ENCODE data around the gene ATP6AP2.
A peak's percentile ranks its signal among the peaks of the same experiment; 100 is the strongest.

ATP6AP2 gene

GRCh38 chrX:40644821-40645358 is 64.1 kb downstream of the ATP6AP2 start:
- Histone ChIP-seq H3K4me2 (ENCODE audit: low read depth, low read length) (peak overlapping the region; percentile 92), H4K20me1 (ENCODE audit: insufficient read depth, low read length) (no peaks in the 10 kb centered on the region), H3F3A (ENCODE audit: insufficient read depth, low read length) (peaks cover 13% of the 10 kb centered on the region), H3K79me2 (ENCODE audit: low read length) (peaks cover 66% of the 10 kb centered on the region), H3K9me2 (replicated peaks; ENCODE audit: insufficient read depth, low read length) (no peaks in the 10 kb centered on the region), H3K27me3 (replicated peaks; ENCODE audit: insufficient read depth, low read length) (no peaks in the 10 kb centered on the region), H2AFZ (ENCODE audit: low read length) (no peak overlapping the region), H3K9ac (ENCODE audit: low read length) (peak overlapping the region; percentile 54; the same call in 1 of the 2 replicates), H3K27ac (ENCODE audit: low read length) (peak overlapping the region; percentile 77), H3K4me1 (ENCODE audit: low read length) (0 out of 2 replicates have a peak, but pooled peaks cover 5% of the 10 kb centered on the region), H3K36me3 (replicated peaks; ENCODE audit: insufficient read depth, low read length) (no peaks in the 10 kb centered on the region), H3K9me3 (replicated peaks; ENCODE audit: insufficient read depth, low read length) (no peaks in the 10 kb centered on the region), H3K4me3 (ENCODE audit: low read length) (peak overlapping the region; percentile 64)
- no peak for TF ChIP-seq EZH2 (optimal IDR thresholded peaks at IDR 0.05; ENCODE audit: low read depth, low read length)
- no peak for TF ChIP-seq CTCF (IDR thresholded peaks at IDR 0.05; ENCODE audit: low read length)
- TF ChIP-seq EZH2phosphoT487 (IDR thresholded peaks at IDR 0.05; ENCODE audit: low read length) = no peak
- peak; percentile 45 for DNase-seq

- H3K27me3 ChIP-seq (replicated peaks; ENCODE audit: insufficient read depth, low read length) = no peaks in the 10 kb centered on the region
- H3K9me3 ChIP-seq (replicated peaks; ENCODE audit: insufficient read depth, low read length) = no peaks in the 10 kb centered on the region
- TF ChIP-seq EZH2 (optimal IDR thresholded peaks at IDR 0.05; ENCODE audit: low read depth, low read length) (no peak), CTCF (IDR thresholded peaks at IDR 0.05; ENCODE audit: low read length) (no peak), EZH2phosphoT487 (IDR thresholded peaks at IDR 0.05; ENCODE audit: low read length) (no peak)
- no peaks in the 10 kb centered on the region for H3K9me2 ChIP-seq (replicated peaks; ENCODE audit: insufficient read depth, low read length)
- 0 out of 2 replicates have a peak, but pooled peaks cover 5% of the 10 kb centered on the region for H3K4me1 ChIP-seq (ENCODE audit: low read length)
- H3K79me2 ChIP-seq (ENCODE audit: low read length) = peaks cover 51% of the 10 kb centered on the region
- no peaks in the 10 kb centered on the region for H4K20me1 ChIP-seq (ENCODE audit: insufficient read depth, low read length)
- DNase-seq = peak; percentile 19
- peak overlapping the region; percentile 82 for H3K4me2 ChIP-seq (ENCODE audit: low read depth, low read length)
- H3K4me3 ChIP-seq (ENCODE audit: low read length) = peak overlapping the region; percentile 83
- H3F3A ChIP-seq (ENCODE audit: insufficient read depth, low read length) = peaks cover 13% of the 10 kb centered on the region
- 0 out of 2 replicates have a peak overlapping the region, but pooled peaks have one; percentile 38 for H2AFZ ChIP-seq (ENCODE audit: low read length)
- H3K9ac ChIP-seq (ENCODE audit: low read length) = peak overlapping the region; percentile 71
- H3K27ac ChIP-seq (ENCODE audit: low read length) = peak overlapping the region; percentile 69
- no peaks in the 10 kb centered on the region for H3K36me3 ChIP-seq (replicated peaks; ENCODE audit: insufficient read depth, low read length)
Measured at GRCh38 chrX:40646489-40647306, 65.9 kb downstream of the ATP6AP2 start.

- DNase-seq = peak; percentile 92
- TF ChIP-seq EZH2phosphoT487 (IDR thresholded peaks at IDR 0.05; ENCODE audit: low read length) = no peak
- 0 out of 2 replicates have a peak, but pooled peaks have one; percentile 7 for TF ChIP-seq CTCF (IDR thresholded peaks at IDR 0.05; ENCODE audit: low read length)
- Histone ChIP-seq H3K27me3 (replicated peaks; ENCODE audit: insufficient read depth, low read length) (no peaks in the 10 kb centered on the region), H3K4me3 (ENCODE audit: low read length) (peak within 1 kb of the TSS; percentile 83), H3K9ac (ENCODE audit: low read length) (peak within 1 kb of the TSS; percentile 71), H3K36me3 (replicated peaks; ENCODE audit: insufficient read depth, low read length) (no peaks in the 10 kb centered on the region), H3F3A (ENCODE audit: insufficient read depth, low read length) (peaks cover 13% of the 10 kb centered on the region), H4K20me1 (ENCODE audit: insufficient read depth, low read length) (no peaks in the 10 kb centered on the region), H2AFZ (ENCODE audit: low read length) (peak within 1 kb of the TSS; percentile 38), H3K9me2 (replicated peaks; ENCODE audit: insufficient read depth, low read length) (no peaks in the 10 kb centered on the region), H3K27ac (ENCODE audit: low read length) (peak within 1 kb of the TSS; percentile 69), H3K4me2 (ENCODE audit: low read depth, low read length) (peak within 1 kb of the TSS; percentile 82), H3K4me1 (ENCODE audit: low read length) (0 out of 2 replicates have a peak, but pooled peaks cover 5% of the 10 kb centered on the region), H3K9me3 (replicated peaks; ENCODE audit: insufficient read depth, low read length) (no peaks in the 10 kb centered on the region), H3K79me2 (ENCODE audit: low read length) (peaks cover 42% of the 10 kb centered on the region)
Measured at GRCh38 chrX:40647307-40648197, 66.8 kb downstream of the ATP6AP2 start, which contains the start of gene CXorf38. Gene CXorf38, minus strand, starts transcription at chrX:40647561. Its CDS starts 41 bp downstream, at chrX:40647520.

Measured in MM.1S (cell line).